H1 (cell line): Measurements from ENCODE around the gene ASIC2. TPM values are rescaled to one million over a fixed set of nuclear protein-coding genes. Genes with fewer than 3 reads are reported as not detected.

Source experiments
- SIX5 ChIP-seq: IDR thresholded peaks from 2 replicates; pipeline ENCODE4 v1.6.1; 2011; ENCODE audit warnings: mild to moderate bottlenecking, low read depth, low read length
- SP4 ChIP-seq: IDR thresholded peaks from 2 replicates; pipeline ENCODE4 v1.6.1; 2012; ENCODE audit warnings: low read length, inconsistent platforms
- polyA plus RNA-seq, 7 experiments: library from polyadenylated mRNA; depleted of rRNA in 3 of 7; stranded (reverse) in 5 of 7; unstranded in 2 of 7; fragments of >200 nt in 5 of 7; fragments of 200-250 nt in 2 of 7; gene quantifications; 1 replicate in 5 of 7; 2 replicates in 1 of 7; 4 replicates in 1 of 7; pipeline versions ENCODE4 v1.2.1 to v1.2.3, GENCODE V29; 2011 to 2013; ENCODE audit warnings: missing spikeins in 2 of 7, mixed read lengths in 2 of 7
- total RNA-seq: library from RNA; stranded (reverse); fragmentation: NEBNext Ultra II Directional; extraction: Animal tissue kit (Norgen Biotek cat#: 25700); gene quantifications from 2 replicates; pipeline ENCODE4 v1.2.1, GENCODE V29; 2021

Gene ASIC2
- total and polyA plus RNA-seq, 2 of the 8 experiments (the other 6 are each of a cell fraction or from before 2014, with no cell fraction given), result 0.86 to 1.2 TPM

GRCh38 chr17:33167736-33168135, 125.4 kb downstream of the ASIC2 start (continued):
- TF ChIP-seq SP4, result no peak
- TF ChIP-seq SIX5, result no peak
